Prostate gland (tissue), 2 donors: Measurements from ENCODE around the gene PHETA1.

ENCODE experiments used
- POLR2A ChIP-seq: fragments of 450-650 bp; IDR thresholded peaks from one replicate; pipeline ENCODE4 v1.6.1; 2016; ENCODE audit warnings: antibody characterized with exemption, mild to moderate bottlenecking
- TF ChIP-seq, protein P1 (sequence below), 4 experiments: fragments of 200-600 bp in 2 of 4; fragments of 450-650 bp in 2 of 4; sonication (generic) in 2 of 4; IDR thresholded peaks; 1 replicate in 3 of 4; 2 replicates in 1 of 4; pipeline ENCODE4 v1.5.1; 2016 to 2019; ENCODE audit warnings: antibody characterized with exemption in 4 of 4, mild to moderate bottlenecking in 2 of 4, moderate library complexity in 2 of 4

DNA sequence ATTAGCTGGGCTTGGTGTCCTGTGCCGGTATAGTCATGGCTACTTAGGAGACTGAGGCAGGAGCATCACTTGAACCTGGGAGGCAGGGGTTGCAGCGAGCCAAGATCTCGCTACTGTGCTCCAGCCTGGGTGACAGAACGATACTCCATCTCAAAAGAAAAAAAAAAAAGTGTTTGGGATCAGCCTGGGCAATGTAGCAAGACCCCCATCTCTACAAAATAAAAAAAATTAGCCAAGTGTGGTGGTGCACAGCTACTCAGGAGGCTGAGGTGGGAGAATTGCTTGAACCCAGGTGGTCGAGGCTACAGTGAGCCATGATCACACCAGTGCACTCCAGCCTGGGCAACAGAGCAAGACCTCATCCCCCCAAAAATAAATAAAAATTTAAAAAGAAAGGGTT lies 47.6 kb downstream of the PHETA1 start:
- TF ChIP-seq, protein P1, sequence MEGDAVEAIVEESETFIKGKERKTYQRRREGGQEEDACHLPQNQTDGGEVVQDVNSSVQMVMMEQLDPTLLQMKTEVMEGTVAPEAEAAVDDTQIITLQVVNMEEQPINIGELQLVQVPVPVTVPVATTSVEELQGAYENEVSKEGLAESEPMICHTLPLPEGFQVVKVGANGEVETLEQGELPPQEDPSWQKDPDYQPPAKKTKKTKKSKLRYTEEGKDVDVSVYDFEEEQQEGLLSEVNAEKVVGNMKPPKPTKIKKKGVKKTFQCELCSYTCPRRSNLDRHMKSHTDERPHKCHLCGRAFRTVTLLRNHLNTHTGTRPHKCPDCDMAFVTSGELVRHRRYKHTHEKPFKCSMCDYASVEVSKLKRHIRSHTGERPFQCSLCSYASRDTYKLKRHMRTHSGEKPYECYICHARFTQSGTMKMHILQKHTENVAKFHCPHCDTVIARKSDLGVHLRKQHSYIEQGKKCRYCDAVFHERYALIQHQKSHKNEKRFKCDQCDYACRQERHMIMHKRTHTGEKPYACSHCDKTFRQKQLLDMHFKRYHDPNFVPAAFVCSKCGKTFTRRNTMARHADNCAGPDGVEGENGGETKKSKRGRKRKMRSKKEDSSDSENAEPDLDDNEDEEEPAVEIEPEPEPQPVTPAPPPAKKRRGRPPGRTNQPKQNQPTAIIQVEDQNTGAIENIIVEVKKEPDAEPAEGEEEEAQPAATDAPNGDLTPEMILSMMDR (IDR thresholded peaks at IDR 0.05): no peak
- no peak for TF ChIP-seq POLR2A
